GM06990 (cell line): ENCODE results near the gene CHD6.

Experiments used
- DNase-seq: peaks from one replicate; pipeline ENCODE4 v3.0.0-alpha.2; 2011; ENCODE audit not compliant: insufficient read length; ENCODE audit errors: extremely low read depth
- H3K27me3 ChIP-seq: replicated peaks from 2 replicates; pipeline ENCODE4 v1.6.0; 2011; ENCODE audit warnings: low read length; ENCODE audit not compliant: control insufficient read depth, insufficient read depth
- H3K36me3 ChIP-seq: 2 replicates; pipeline ENCODE4 v1.5.1; 2011; ENCODE audit warnings: low read length; ENCODE audit not compliant: control insufficient read depth, insufficient read depth
- H3K4me3 ChIP-seq: replicated peaks from 2 replicates; pipeline ENCODE4 v1.5.1; 2011; ENCODE audit warnings: low read depth, mild to moderate bottlenecking, control low read depth, low read length
- CTCF ChIP-seq: IDR thresholded peaks from 2 replicates; pipeline ENCODE4 v1.5.1; 2011; ENCODE audit warnings: low read length, control low read depth, mild to moderate bottlenecking, inconsistent platforms; ENCODE audit not compliant: insufficient read depth, poor library complexity, severe bottlenecking

CHD6 gene

DNA sequence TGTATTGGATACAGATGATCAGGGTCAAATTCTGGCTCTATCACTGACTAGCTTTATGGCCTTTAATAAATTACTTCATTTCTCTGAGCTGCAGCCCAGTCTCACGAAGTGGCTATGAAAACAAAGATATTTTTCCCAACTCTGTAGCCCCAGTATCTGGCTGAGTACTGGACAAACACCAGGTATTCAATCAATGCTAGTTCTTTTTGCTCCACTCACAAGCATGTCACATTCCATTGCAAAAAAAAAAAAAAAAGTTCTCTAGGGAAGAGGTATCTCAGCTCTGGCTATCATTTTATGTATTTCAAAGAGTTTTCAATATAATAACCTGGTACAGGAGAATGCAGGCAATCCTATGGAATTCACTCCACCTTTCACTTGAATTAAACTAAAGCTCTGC, 3.1 kb downstream of the CHD6 start:
- Histone ChIP-seq H3K36me3 (no peaks in the 10 kb centered on the region), H3K27me3 (no peaks in the 10 kb centered on the region), H3K4me3 (no peak overlapping the region)
- no peak for TF ChIP-seq CTCF
- DNase-seq, result no peak

DNA sequence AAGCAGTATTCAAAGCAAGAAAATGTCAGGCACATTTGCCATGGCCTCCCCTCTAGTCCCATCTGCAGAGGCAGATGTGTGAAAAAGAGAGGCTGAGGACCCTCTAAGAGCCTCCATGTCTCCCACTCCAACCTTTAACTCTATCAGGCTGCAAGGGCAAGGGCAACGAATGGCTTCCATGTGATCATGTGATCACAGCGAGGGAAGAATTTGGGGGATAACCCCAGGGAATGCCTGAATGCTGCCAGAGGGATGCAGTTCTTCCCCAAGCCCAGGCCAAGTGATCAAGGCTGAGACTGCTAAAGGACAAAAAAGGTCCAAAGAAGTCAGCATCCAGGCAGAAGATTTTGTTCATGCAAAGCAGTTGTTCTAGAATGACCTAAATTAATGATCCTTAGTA, 4.9 kb downstream of the CHD6 start:
- H3K36me3 ChIP-seq, result no peaks in the 10 kb centered on the region
- no peak for TF ChIP-seq CTCF
- no peaks in the 10 kb centered on the region for H3K27me3 ChIP-seq
- H3K4me3 ChIP-seq, result no peak overlapping the region
- no peak for DNase-seq

DNA sequence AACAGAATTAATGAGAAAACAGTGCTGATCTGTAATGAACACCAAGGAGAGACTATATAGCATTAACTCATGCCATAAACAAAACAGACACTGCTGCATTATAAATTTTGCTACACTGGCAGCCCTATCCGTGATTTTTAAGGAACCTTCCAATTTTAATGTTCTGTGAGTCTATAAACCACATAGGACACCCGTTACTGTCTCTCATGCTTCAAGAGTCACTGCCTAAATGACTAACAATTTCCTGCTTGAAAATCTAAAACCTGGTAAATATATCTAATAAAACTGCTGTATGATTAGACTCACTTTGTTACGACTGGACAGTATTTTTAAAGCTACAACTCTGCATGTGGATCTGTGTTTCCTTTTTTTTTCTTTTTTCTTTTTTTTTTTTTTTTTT, 8.7 kb downstream of the CHD6 start:
- no peak for TF ChIP-seq CTCF
- H3K36me3 ChIP-seq, result no peaks in the 10 kb centered on the region
- H3K27me3 ChIP-seq, result no peaks in the 10 kb centered on the region
- no peak overlapping the region for H3K4me3 ChIP-seq
- no peak for DNase-seq

GRCh38 chr20:41608606-41609005, 9.6 kb downstream of the CHD6 start:
- Histone ChIP-seq H3K36me3 (no peaks in the 10 kb centered on the region), H3K27me3 (no peaks in the 10 kb centered on the region), H3K4me3 (no peak overlapping the region)
- no peak for TF ChIP-seq CTCF
- DNase-seq, result no peak

DNA sequence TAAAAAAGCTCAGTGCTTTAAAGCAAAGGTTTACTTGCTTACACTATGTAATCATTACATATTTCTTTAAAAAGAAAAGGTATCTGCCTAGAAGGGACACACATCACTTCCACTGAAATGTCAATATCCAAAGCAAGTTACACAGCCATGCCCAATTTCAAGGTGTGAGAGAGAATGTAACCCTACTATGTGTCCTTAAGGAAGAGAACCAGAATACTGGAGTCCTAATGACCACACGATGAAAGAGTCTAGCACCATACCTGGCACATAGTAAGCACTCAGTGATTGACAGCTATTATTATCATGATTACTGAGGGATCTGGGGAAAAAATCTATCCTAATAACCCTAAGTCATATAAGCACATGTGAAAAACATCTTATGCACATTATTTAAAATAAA, 10.4 kb downstream of the CHD6 start:
- DNase-seq, result no peak
- TF ChIP-seq CTCF, result no peak
- Histone ChIP-seq H3K27me3 (no peaks in the 10 kb centered on the region), H3K4me3 (no peak overlapping the region), H3K36me3 (no peaks in the 10 kb centered on the region)

DNA sequence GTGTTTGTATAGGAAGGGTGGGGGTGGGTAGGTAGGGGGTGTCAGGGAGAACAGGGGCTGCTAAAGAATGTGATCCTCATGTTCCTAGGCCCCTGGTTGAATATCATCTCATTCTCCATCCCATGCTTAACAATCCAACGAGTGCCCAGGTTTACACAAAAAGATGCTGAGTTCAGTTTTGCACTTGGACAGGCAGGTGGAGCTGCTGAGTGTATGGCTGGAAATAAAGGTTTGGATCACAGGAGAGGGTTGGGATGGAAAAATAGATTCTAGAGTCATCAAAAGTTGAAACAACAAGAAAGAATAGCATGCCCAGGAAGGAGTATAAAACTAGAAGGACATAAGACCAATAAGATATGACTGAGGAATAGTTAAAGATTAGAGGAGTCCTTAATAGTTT, 14.2 kb downstream of the CHD6 start:
- no peak for DNase-seq
- TF ChIP-seq CTCF, result no peak
- no peaks in the 10 kb centered on the region for H3K36me3 ChIP-seq
- no peaks in the 10 kb centered on the region for H3K27me3 ChIP-seq
- H3K4me3 ChIP-seq, result no peak overlapping the region
